GM10266 (cell line): ENCODE measurements around the gene ANKAR.

ENCODE experiments used
- DNase-seq: peaks from one replicate; pipeline ENCODE4 v3.0.0; 2012; ENCODE audit errors: extremely low spot score
- TF ChIP-seq, protein P1 (sequence below): IDR thresholded peaks from 2 replicates; pipeline ENCODE4 v1.5.1; 2012; ENCODE audit warnings: mild to moderate bottlenecking, low read depth; ENCODE audit not compliant: control insufficient read depth, insufficient read depth; ENCODE audit errors: missing control alignments

ANKAR gene

DNA sequence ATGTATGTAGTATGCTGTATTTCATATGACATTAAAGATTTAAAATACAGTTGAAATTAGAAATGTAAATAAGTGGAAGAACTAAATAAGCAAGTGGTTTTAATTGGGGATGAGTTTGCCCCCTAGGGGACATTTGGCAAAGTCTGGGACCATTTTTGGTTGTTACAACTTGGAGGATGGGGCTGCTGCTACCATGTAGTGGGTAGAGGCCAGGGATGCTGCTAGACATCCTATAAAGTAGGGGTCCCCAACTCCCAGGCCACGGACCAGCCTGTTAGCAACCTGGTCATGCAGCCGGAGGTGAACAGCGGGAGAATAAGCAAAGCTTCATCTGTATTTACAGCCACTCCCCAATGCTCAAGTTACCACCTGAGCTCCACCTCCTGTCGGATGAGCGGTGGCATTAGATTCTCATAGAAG, 41.1 kb upstream of the ANKAR start:
- no peak for DNase-seq
- TF ChIP-seq, protein P1, sequence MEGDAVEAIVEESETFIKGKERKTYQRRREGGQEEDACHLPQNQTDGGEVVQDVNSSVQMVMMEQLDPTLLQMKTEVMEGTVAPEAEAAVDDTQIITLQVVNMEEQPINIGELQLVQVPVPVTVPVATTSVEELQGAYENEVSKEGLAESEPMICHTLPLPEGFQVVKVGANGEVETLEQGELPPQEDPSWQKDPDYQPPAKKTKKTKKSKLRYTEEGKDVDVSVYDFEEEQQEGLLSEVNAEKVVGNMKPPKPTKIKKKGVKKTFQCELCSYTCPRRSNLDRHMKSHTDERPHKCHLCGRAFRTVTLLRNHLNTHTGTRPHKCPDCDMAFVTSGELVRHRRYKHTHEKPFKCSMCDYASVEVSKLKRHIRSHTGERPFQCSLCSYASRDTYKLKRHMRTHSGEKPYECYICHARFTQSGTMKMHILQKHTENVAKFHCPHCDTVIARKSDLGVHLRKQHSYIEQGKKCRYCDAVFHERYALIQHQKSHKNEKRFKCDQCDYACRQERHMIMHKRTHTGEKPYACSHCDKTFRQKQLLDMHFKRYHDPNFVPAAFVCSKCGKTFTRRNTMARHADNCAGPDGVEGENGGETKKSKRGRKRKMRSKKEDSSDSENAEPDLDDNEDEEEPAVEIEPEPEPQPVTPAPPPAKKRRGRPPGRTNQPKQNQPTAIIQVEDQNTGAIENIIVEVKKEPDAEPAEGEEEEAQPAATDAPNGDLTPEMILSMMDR, result no peak

DNA sequence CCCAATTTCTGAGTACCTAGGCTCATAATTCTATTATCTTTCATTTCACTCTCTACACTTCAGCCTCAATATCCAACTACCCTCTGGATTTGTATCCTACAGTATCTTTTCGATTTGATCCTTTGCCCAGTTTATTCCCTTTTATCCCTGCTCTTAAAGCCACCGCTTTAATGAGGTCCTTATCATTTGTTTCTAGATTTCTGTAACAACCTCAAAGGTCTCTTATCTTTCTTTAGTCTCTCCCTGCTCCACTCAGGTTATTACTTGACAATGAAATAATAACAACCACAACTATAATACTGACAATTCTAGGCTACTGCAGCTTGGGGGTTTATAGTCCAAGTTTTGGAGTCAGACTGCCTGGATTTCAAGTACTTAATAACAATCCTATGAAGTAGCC, 39.1 kb upstream of the ANKAR start:
- TF ChIP-seq, protein P1, result no peak
- no peak for DNase-seq

DNA sequence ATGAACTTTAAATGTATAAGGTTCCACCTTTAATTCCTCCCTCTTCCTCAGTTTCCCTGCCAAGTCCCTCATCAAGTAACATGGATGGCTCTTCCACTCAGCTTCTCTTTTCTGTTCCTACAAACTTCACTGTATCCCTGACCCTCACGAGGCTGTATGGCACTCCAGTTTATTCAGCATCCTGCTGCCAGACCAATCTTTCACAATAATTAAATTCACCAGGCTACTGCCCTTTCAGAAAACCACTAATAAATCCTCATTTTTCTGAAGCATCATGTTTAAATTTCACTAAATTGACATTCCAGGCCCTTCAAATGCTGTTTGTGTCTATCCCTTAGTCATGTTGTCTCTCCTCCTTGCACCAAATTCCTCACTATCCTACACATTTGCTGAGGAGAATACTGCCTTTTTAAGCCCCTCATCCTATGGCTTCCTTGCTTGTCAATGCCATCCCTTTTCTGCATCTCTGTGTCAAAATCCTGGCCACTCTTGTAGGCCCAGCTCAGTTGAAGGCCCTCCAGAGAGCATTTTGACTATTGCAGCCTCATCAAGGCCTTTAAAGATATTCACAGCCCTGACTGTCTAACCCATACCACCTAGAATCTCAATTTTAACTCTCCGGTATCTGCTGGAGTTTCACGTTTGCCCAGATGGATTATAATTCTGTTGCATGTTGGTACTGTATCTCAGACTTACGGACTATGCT, 36.0 kb upstream of the ANKAR start:
- TF ChIP-seq, protein P1, result no peak
- DNase-seq, result no peak

DNA sequence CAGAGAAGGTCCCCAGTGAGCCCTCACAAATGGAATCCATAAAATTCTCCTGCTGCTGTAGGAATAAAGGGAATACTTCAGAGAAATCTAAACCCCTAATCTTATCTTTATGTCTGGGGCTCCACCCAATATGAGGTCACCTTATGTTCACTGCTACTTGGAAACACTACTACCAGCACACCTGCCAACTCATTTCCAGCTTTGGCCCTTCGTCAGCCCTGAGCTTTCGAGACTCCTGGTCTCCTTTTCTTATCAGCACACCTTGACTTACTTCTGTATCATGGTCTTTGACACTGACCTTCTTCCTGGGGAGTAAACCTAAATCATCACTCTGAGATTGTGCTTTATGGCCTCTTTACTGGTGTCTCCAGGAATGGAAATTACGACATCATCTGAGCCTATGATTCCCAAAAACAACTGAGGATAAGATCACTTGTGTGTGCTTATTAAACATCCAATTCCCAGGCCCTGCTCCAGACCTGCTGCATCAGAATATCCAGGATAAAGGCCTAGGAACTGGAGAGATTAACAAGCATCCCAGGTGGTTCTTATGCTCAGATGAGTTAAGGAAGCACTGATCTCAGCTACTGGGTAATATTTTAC, 35.4 kb upstream of the ANKAR start:
- DNase-seq, result no peak
- TF ChIP-seq, protein P1, result no peak

DNA sequence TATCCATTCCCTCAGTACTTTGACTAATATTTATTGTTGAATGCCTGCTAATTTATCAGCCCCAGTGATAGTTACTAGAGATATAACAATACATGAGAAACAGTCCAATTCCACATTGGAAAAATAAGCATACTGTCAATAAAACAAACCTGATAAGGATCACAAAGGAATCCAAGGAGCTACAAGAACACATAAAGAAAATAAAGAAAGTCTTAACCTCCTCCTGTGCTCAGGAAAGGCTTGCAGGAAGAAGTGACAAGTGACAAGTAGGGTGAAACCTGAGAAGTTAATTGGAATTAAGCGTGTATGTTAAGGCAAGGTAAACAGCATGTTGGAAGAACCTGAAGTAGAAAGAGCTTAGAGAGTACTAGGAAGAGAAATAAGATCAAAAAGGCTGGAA, 33.5 kb upstream of the ANKAR start:
- TF ChIP-seq, protein P1, result no peak

DNA sequence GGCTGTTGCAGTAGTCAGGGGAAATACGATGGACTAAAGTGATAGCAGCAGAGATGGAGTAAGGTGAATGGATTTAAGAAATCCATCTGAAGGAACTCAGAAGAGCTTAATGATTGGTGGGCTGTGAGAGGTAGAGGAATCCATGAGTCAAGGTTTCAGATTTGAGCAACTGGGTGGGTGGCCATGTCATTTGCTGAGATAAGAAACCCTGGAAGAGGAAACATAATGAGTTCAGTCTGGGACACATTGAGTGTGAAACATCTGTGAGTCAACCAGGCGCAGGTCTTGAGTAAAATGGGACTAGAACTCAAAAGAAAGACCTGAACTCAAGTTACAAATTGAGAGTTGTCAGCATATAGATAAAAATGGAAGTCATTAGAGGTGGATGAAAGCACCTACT, 32.9 kb upstream of the ANKAR start:
- TF ChIP-seq, protein P1, result no peak
- DNase-seq, result no peak

More for the DNA sequence above, 33.5 kb upstream of the ANKAR start:
- no peak for DNase-seq

DNA sequence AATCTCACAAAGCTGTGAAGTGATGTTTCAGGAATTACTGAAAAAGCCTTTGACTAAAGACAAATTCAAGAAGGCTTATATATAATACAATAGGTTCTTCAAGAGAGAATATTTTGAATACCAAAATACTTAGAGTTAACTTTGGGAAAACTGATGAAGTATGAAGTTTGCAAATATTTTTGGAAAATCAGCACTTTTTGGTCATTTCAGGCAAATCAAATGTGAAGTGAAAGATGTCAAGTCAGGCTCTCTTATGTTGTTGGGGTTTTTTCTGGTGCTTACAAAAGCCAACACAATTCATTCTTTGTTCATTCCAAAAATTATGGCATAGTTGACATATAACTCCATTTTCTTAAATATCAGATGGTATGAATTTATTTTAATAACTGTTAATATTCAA, 27.9 kb upstream of the ANKAR start:
- DNase-seq, result no peak
- TF ChIP-seq, protein P1, result no peak
